SK-N-MC (cell line): ENCODE results near the gene ERAL1.

Experiments
- EZH2 ChIP-seq: fragments of 200-600 bp; sonication (generic); IDR thresholded peaks from one replicate; pipeline ENCODE4 v1.6.1; 2017; ENCODE audit warnings: antibody characterized with exemption
- POLR2AphosphoS5 ChIP-seq: IDR thresholded peaks from 2 replicates; pipeline ENCODE4 v1.6.1; 2012; ENCODE audit warnings: mild to moderate bottlenecking, low read depth, low read length, borderline replicate concordance

DNA sequence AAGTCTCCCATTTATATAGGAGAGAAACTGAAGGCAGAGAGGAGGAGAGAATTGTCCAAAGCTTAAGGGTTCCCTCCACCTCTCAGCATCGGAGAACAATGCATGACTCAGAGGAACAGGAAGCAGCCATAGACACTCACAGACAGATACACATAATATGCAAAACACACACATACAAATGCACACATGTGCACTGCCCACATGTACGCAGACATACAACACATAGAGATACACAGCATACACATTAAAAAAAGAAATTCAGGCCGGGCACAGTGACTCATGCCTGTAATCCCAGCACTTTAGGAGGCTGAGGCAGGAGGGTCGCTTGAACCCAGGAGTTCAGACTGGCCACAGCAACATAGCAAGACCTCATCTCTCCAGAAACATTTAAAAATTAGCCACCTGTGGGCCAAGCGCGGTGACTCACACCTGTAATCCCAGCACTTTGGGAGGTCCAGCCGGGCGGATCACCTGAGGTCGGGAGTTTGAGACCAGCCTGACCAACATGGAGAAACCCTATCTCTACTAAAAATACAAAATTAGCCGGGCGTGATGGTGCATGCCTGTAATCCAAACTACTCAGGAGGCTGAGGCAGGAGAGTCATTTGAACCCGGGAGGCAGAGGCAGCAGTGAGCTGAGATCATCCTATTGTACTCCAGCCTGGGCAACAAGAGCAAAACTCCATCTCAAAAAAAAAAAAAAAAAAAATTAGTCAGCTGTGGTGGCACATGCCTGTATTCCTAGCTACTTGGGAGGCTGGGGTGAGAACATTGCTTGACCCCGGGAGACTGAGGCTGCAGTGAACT, 11.3 kb downstream of the ERAL1 start:
- TF ChIP-seq POLR2AphosphoS5 (no peak), EZH2 (no peak)
